Endothelial cell of hepatic sinusoid (primary cell): ENCODE results near the gene NIPSNAP3A.

Experiments used
- in situ Hi-C: cut with HindIII; loops from 2 replicates; pipeline ENCODE4 v1.10.0; 2017; ENCODE audit warnings: low sequenced_read_pairs

The NIPSNAP3A gene

GRCh38 chr9:104774132-104774531 lies 26.6 kb downstream of the NIPSNAP3A start:
- in situ Hi-C loops = no loop called here

GRCh38 chr9:104774831-104775573 lies 27.5 kb downstream of the NIPSNAP3A start:
- in situ Hi-C loops = no loop called here

GRCh38 chr9:104775574-104775936 lies 28.1 kb downstream of the NIPSNAP3A start:
- in situ Hi-C loops = no loop called here

- in situ Hi-C loops = no loop called here
Observed at GRCh38 chr9:104775976-104776375, 28.5 kb downstream of the NIPSNAP3A start.

- in situ Hi-C loops = no loop called here
Observed at GRCh38 chr9:104776797-104777196, 29.3 kb downstream of the NIPSNAP3A start.

GRCh38 chr9:104778802-104779201 lies 31.3 kb downstream of the NIPSNAP3A start:
- in situ Hi-C loops = no loop called here

- in situ Hi-C loops = no loop called here
Observed at GRCh38 chr9:104779334-104779733, 31.9 kb downstream of the NIPSNAP3A start.

GRCh38 chr9:104779946-104780535 lies 32.6 kb downstream of the NIPSNAP3A start:
- in situ Hi-C loops = no loop called here

- in situ Hi-C loops = no loop called here
Observed at GRCh38 chr9:104780796-104781395, 33.4 kb downstream of the NIPSNAP3A start.

- in situ Hi-C loops = no loop called here
Observed at GRCh38 chr9:104783588-104783987, 36.1 kb downstream of the NIPSNAP3A start.

- in situ Hi-C loops = no loop called here
Observed at GRCh38 chr9:104784098-104784497, 36.6 kb downstream of the NIPSNAP3A start.

- in situ Hi-C loops = no loop called here
Observed at GRCh38 chr9:104786293-104786692, 38.8 kb downstream of the NIPSNAP3A start.

GRCh38 chr9:104787306-104788015 lies 40.0 kb downstream of the NIPSNAP3A start:
- in situ Hi-C loops = no loop called here

- in situ Hi-C loops = no loop called here
Observed at GRCh38 chr9:104788251-104788650, 40.8 kb downstream of the NIPSNAP3A start.

- in situ Hi-C loops = no loop called here
Observed at GRCh38 chr9:104794070-104794469, 46.6 kb downstream of the NIPSNAP3A start.

- in situ Hi-C loops = no loop called here
Observed at GRCh38 chr9:104795082-104795481, 47.6 kb downstream of the NIPSNAP3A start.

GRCh38 chr9:104795857-104796256 lies 48.4 kb downstream of the NIPSNAP3A start:
- in situ Hi-C loops = no loop called here

GRCh38 chr9:104798209-104798995 lies 50.9 kb downstream of the NIPSNAP3A start:
- in situ Hi-C loops = no loop called here

GRCh38 chr9:104800068-104800785 lies 52.7 kb downstream of the NIPSNAP3A start:
- in situ Hi-C loops = no loop called here

- in situ Hi-C loops = no loop called here
Observed at GRCh38 chr9:104802110-104802509, 54.6 kb downstream of the NIPSNAP3A start.
